Measurements from ENCODE around the gene BCKDK.
"Not testable (repeated sequence)": the region's sequence is repeated elsewhere in the genome, so short reads cannot be mapped to it uniquely, and the experiment has no call there.

Gene BCKDK

DNA sequence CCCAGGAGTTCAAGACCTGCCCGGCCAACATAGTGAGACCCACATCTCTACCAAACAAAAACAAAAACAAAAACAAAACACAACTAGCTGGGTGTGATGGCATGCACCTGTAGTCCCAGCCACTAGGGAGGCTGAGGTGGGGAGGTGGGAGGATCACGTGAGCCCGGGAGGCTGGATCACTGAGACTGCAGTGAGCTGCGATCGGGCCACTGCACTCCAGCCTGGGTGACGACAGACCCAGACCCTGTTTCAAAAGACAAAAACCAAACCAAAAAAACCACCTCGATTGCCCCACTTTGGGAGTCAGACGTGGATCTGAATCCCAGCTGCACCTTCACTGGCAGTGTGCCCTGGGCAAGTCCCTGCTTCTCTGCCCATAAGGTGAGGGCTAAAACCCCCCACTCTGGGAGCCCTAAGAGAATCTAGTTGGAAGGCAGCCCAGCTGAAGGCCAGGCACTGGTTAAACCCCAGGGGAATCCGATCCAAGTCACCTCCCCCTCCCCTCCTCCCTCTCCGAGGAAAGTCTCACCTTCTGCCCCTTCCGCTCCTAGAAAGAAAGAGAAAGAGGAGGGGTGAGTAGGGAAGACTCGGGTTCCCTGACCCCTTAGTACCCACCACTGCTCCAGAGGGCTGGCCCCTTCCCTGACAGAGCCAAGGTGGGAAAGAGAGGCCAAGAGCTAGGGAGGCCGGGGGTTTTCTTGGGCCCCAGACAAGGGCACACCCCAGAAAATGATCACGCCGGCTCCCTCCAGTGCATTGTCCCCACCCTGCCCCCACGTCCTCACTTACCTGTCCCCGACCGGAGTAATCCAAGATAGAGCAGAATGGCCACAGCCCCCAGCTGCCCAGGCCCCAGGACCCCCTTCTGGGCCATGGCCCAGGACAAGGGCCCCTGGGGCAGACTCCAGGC is 26.7 kb downstream of the BCKDK start:
- H3K4me3 ChIP-seq (ENCODE audit: low read length) = no peak overlapping the region
- no peak for DNase-seq (ENCODE audit: low read depth, low spot score)

DNA sequence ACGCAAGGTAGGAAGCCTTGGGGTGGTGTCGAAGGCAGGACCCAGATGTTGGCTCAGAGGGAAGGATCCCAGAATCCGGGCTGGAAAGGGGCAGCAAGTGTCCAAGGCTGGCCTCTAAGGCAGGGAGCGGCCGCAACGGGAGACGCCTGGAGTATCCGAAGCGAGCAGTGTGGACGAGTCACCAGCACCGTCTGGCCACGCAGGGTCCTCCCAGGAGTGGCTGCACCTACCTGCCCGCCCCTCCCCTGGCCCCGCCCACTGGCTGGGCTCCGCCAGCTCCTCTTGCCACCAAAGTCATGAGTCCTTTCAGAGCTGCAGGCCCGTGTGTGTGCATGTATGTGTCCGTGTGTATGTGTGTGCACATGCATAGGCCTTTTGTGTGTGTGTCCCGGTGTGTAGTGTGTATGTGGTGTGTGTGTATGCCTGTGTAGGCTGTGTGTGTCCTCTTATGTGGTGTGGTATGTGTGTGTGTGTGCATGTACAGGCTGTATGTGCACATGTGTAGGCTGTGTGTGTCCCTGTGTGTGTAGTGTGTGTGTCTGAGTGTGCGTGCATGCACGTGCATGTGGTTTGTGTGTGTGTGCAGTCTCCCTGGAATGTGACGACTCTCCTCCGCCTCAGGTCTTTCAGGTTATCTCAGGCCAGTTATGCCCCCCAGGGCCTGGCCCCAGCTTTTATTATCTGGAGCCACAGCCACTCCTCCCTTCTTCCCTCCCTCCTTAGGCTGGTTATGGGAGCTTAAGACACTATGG is 27.5 kb downstream of the BCKDK start, which contains the start of gene PRSS8:
PRSS8 (minus strand) TSS at position 193 of the 752 bp plus-strand sequence. CDS start 229 bp downstream, outside the sequence.
- no peak for DNase-seq (ENCODE audit: low read depth, low spot score)
- no peak within 1 kb of the TSS for H3K4me3 ChIP-seq (ENCODE audit: low read length)

DNA sequence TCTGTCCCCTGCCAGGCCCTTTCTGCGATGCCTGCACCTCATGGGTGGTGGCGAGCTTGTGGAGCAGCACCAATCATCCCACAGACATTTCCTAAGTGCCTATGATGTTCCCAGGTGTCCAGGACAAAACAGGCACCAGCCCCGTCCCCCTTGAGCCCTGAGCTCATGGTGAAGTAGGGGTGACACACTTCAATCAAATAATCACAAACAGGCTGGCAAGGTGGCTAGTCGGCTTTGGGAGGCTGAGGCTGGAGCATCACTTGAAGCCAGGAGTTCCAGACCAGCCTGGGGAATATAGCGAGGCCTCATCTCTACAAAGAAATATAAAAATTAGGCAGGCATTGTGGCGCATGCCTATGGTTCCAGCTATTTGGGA is 28.1 kb downstream of the BCKDK start:
- no peak overlapping the region for H3K4me3 ChIP-seq (ENCODE audit: low read length)
- DNase-seq (ENCODE audit: low read depth, low spot score) = no peak

DNA sequence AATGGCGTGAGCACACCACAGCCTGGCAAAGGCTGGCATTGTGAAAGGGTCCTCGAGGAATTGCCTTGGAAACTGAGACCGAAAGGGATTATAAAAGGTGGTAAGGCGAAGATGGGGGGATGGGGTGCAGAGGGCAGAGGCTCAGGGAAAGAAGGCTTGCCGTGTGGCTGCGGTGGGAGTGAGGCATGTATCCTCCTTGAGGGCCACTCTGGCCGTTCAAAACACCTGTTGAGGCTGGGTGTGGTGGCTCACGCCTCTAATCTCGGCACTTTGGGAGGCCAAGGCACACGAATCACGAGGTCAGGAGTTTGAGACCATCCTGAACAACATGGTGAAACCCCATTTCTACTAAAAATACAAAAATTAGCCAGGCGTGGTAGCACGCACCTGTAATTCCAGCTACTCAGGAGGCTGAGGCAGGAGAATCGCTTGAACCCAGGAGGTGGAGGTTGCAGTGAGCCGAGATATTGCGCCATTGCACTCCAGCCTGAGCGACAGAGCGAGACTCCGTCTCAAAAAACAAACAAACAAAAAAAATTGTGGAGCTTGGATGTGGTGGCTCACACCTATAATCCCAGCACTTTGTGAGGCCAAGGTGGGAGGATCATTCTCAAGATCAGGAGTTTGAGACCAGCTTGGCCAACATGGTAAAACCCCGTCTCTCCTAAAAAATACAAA is 28.8 kb downstream of the BCKDK start:
- H3K4me3 ChIP-seq (ENCODE audit: low read length); DNase-seq (ENCODE audit: low read depth, low spot score): not testable (repeated sequence)

DNA sequence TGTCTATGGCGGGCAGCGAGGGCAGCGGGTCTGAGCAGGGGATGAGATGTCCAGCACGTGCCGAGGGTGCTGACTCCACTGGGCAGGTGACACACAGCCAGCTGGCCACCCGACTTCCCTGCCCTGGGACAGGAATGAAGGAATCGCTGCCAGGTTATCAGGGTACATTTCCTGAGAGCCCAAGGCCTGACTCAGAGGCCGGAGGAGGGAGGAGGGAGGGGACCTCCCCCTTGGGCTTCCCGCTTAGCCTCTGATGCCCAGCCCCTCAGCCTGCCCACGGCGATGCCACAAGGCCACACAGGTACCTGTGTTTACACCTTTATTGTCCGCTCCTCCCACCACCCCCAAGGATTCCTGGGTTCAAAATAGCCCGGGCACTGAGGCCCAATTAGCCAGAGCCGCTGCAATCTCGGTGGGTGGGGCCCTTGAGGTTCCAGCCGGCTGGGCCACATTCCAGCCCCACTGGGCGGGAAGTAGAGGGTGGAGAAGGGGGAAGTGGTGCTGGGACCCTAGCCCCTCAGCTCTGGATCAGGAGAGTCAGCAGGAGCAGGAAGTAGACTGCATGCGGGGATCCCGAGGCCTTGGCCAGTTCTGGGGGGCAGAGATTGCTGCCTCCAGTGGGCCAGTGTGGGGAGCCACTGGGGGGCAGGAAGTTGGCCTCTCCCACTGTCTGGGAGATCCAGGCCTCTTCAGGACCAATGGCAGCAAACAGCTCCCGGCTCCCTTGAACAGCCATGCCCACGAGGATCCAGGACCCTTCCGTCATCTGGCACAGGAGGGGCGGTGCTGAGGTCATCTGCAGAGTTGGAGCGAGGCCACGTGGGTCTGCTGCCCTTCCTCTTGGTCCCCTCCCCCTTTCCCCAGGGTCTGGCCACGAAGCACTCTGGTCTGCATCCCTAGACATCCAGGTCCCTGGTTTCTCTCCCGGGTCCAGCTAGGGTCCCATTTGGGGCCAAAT is 30.7 kb downstream of the BCKDK start:
- DNase-seq (ENCODE audit: low read depth, low spot score) = no peak

DNA sequence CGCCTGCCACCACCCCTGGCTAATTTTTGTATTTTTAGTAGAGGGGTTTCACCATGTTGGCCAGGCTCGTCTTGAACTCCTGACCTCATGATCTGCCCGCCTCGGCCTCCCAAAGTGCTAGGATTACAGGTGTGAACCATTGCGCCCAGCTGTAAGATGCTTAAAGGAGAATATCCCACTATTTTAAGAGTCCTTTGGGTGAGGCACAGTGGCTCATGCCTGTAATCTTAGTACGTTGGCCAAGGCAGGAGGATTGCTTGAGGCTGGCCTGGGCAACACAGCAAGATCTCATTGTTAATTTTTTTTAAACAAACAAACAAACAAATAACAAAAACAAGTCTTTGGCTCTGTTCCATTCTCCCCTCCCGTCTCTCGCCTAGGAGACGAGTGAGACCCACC is 32.9 kb downstream of the BCKDK start:
- not testable (repeated sequence) for DNase-seq (ENCODE audit: low read depth, low spot score); H3K4me3 ChIP-seq (ENCODE audit: low read length)

More for the DNA sequence above, 30.7 kb downstream of the BCKDK start:
- H3K4me3 ChIP-seq (ENCODE audit: low read length) = no peak overlapping the region

DNA sequence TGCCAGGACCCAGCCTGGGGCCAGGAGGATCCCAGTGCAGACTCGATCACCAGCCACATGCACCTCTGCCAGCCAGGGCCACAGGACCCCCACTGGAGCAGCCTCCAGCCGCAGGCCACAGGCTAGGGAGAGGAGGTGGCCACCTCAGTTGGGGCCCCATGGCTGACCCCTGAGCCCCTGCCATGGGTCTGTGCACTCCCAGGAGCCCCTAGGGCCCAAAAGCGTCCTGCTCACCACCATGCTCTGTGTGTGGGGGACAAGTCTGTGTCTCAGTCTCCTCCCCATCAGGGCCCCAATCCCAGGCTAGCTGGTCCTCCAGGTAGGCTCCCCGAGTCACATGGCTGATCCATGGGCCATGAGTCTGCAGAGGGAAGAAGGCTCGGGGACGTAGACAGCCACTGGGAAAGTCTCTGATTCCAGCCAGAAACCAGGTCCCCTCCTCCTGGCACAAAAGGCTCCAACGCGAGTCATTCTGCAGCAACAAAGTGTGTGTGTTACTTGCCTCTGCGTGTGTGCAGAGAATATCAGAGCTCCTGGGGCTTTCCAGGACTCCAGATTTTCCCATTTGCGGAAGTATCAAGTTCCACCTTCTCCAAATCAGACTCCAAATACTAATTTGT is 33.4 kb downstream of the BCKDK start:
- DNase-seq (ENCODE audit: low read depth, low spot score) = no peak
- H3K4me3 ChIP-seq (ENCODE audit: low read length) = peak overlapping the region; percentile 23

DNA sequence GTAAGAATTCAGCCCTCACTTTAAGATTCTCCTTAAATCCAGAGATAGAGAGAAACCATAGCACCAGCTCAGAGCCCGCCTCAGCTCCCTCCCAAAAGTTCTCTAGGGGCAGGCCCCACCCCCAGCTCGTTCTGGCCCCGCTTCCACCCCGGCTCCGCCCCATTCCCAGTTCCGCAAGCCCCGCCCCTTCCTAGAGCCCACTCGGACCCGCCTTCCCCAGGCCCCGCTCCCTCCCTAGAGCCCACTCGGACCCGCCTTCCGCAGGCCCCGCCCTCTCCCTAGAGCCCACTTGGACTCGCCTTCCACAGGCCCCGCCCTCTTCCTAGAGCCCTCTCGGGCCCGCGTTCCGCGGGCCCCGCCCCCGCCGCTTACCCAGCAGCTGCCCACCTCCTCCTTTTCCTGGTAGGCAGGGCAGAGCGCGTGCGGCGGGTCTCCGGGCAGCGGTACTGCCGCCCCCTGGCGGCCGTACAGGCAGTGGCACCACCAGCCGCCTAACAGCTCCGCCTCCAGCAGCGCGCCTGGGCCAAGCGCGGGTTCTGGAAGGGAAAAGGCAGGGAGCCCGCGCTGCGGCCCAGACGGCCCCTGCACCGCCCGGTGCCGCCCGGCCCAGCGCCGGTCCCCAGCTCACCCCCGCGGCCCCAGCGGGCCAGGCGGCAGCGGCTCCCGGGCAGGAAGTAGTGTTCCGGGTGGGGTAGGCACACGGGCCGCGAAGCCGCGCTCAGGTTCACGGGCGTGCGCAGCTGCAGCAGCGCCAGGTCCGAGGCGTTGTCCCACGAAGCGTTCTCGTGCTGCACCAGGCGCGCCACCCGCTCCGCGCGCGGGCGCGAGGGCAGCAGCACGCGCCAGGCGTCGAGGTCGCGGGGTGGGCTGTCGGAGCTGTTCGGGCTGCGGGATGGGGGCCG is 34.2 kb downstream of the BCKDK start:
- peak; percentile 96 for DNase-seq (ENCODE audit: low read depth, low spot score)

DNA sequence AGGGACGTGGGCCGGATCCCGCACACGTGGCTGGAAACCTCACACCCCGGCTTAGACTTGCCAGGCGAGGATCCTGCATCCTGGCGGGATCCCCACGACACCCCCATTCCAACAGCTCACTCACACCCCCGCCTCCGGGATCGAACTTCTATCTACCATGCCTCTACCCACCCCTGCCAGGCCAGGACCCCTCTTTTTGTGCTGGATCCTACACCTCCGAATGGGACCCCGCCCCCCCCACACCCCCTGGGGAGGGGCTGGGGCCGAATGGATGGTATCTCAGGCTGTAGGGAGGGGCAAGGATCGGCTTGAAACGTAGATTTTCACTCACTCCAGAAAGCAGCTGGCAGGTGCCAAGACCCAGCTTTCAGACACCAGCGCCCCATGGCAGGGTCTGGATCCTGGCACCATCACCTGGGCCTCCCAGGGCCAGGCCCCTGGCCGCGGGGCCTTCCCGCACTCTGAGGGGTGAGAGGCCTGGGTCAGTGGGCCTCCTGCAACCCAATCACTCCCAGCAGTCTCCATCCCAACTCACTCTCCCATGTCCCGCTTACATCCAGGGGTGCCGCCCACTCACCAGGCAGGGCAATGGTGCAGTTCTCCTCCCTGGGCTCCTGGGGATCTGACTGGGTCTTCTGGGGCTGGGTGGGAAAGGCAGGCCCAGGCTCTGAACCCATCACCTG is 35.0 kb downstream of the BCKDK start:
- DNase-seq (ENCODE audit: low read depth, low spot score) = no peak
- H3K4me3 ChIP-seq (ENCODE audit: low read length) = peak overlapping the region; percentile 33

More for the DNA sequence above, 34.2 kb downstream of the BCKDK start:
- H3K4me3 ChIP-seq (ENCODE audit: low read length) = peak overlapping the region; percentile 33

DNA sequence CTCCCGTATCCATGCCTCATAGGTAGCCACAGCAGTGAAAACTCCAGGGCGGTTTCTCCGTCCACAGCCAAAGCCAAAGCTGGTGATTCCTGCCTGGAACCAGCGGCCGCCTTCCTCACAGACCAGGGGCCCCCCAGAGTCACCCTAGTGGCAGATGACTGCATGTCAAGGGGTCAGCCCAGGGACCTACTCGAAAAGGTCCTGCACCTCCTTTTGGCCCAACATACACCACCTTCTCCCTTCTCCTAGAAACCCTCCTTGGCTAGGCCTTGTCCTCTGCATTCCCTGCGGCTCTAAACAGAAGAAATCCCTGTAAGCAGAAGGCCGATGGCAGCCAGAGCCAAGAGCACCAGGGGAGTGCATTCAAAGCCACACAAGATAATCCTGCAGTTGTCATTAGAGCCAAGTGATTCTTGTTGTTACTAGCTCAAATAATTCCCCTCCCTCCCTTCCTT is 35.5 kb downstream of the BCKDK start:
- no peak overlapping the region for H3K4me3 ChIP-seq (ENCODE audit: low read length)
- no peak for DNase-seq (ENCODE audit: low read depth, low spot score)

DNA sequence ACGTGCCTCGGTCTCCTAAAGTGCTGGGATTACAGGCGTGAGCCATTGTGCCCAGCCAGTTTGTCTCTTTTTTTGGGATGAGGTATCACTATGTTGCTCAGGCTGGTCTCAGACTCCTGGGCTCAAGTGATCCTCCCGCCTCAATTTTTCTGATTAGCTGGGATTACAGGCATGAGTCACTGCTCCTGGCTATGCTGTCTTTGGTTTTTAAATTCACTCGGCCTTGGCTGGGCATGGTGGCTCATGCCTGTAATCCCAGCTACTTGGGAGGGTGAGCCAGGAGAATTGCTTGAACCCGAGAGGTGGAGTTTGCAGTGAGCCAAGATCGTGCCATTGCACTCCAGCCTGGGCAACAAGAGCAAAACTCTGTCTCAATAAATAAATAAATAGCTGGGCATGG is 36.2 kb downstream of the BCKDK start:
- H3K4me3 ChIP-seq (ENCODE audit: low read length); DNase-seq (ENCODE audit: low read depth, low spot score): not testable (repeated sequence)

DNA sequence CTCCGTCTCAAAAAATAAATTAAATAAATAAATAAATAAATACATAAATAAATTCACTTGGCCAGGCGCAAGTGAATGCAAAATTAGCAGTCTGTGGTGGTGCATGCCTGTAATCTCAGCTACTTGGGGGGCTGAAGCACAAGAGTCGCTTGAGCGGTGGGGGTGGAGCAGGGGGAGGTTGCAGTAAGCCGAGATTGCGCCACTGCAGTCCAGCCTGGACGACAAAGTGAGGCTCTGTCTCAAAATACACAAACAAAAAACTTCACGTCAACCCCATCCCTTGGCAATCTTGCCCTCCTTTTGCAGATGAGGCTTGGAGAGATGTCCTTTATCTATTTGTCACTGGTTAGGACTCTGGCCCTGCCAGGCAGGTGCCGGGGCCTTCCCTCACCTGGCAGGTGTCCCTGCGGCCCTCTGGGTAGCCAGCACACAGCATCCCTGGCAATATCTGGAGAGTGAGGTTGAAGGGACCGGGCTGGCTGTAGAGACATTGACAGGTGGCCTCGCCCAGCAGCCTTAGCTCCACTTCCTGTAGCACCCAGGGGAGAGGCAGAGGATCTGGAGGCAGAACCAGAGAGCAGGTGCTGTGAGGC is 37.3 kb downstream of the BCKDK start:
- DNase-seq (ENCODE audit: low read depth, low spot score) = no peak
- H3K4me3 ChIP-seq (ENCODE audit: low read length) = no peak overlapping the region

DNA sequence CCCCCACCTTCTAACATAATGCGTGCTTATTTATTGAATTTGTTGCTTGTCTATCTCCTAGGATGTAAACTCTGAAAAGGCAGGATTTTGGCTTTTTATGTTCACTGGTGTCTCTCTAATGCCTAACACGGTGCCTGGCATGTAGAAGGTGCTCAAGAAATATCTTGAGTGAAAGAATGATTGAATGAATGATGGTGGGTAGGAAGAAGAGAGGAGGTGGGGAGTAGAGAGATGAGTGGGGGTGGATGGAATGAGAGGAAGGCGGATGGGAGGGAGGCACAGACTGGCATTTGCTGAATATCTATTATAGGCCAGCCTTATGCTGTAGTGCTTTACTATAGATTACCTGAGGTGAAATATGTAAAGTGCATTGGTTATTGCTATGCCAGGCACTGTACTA is 39.4 kb downstream of the BCKDK start:
- no peak for DNase-seq (ENCODE audit: low read depth, low spot score)
- no peak overlapping the region for H3K4me3 ChIP-seq (ENCODE audit: low read length)

DNA sequence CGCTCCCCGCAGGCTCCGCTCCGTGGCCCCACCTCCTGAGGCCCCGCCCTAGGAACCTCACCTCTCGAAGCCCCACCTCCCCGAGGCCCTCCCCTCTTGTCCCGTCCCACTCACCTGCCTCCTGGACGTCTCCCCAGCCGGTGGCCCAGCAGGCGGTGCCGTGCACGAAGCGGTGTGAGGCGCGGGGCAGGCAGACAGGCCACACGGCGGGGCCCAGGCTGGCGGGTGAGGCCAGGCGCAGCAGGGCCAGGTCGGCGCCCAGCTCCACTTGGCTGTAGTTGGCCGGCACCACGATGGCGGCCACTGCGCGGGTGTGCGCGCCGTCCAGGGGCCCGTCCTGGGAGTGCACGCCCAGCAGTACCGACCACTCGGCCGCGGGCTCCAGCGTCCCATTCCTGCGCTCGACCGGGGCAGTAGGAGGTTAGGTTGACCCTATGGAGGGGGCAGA is 40.1 kb downstream of the BCKDK start:
- DNase-seq (ENCODE audit: low read depth, low spot score) = no peak

DNA sequence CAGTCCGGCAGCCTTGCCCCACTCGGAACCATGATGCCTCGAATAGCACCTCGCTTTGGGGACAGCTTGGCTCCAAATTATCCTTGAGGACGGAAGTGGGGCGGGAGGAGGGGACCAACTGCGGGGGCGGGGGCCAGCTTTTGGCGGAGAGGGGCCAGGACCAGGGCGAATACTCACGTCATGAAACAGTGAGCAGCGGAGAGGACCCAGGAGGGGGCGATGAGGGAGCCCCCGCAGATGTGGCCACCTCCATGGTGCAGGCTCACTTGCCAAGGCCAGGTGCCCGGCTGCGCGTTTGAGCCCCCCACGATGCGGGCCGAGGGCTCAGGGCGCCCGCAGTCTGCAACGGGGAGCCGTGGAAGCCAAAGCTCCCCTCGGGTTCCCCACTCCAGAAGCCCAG is 40.7 kb downstream of the BCKDK start:
- no peak for DNase-seq (ENCODE audit: low read depth, low spot score)
- H3K4me3 ChIP-seq (ENCODE audit: low read length) = no peak overlapping the region

More for the DNA sequence above, 40.1 kb downstream of the BCKDK start:
- no peak overlapping the region for H3K4me3 ChIP-seq (ENCODE audit: low read length)

DNA sequence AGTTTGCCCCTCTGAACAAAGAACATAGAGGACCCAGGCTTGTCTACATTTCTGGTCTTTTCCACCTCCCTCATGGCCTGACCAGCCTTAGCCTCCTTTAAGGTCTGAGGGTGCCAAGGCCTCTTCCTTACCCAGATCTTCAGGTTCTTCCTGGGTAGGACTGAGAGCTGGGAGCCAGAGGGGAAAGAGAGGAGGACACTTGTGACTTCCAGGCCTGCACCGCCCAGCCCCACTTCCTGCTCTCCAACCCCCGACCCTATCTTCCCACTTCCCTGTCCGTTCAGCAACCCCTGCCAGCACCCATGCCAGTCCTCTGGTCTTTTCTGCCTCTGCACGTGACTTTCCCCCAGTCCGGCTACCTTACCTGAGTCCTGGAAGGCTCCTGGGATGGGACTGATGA is 41.1 kb downstream of the BCKDK start:
- no peak for DNase-seq (ENCODE audit: low read depth, low spot score)
- H3K4me3 ChIP-seq (ENCODE audit: low read length) = no peak overlapping the region
